CD14-positive monocyte (primary cell): ENCODE data around the gene SPATS2L. TPM values are rescaled to one million over a fixed set of nuclear protein-coding genes. Genes with fewer than 3 reads are reported as not detected.

Experiments
- DNase-seq, 3 donors: peaks; one replicate each; pipeline ENCODE4 v3.0.0-alpha.2; 2011 to 2022
- H2AFZ ChIP-seq: 2 replicates; pipeline ENCODE4 v1.6.0; 2012; ENCODE audit warnings: mild to moderate bottlenecking, low read depth, low read length, inconsistent platforms; ENCODE audit not compliant: insufficient read depth, poor library complexity, severe bottlenecking
- H3K27ac ChIP-seq, 2 donors: 1 replicate in 1 of 2; 2 replicates in 1 of 2; pipeline ENCODE4 v1.5.1; 2012 to 2013; ENCODE audit warnings: low read length in 2 of 2, control low read depth in 1 of 2, inconsistent platforms in 1 of 2, low read depth in 1 of 2, mild to moderate bottlenecking in 1 of 2
- H3K27me3 ChIP-seq, 2 donors: one replicate each; pipeline versions ENCODE4 v1.6.0 to v1.6.1; 2011 to 2013; ENCODE audit warnings: low read length in 2 of 2; ENCODE audit not compliant: control insufficient read depth in 2 of 2, insufficient read depth in 2 of 2
- H3K36me3 ChIP-seq, 2 donors: replicated peaks in 1 of 2; 1 replicate in 1 of 2; 2 replicates in 1 of 2; pipeline versions ENCODE4 v1.5.1 to v1.6.1; 2012 to 2013; ENCODE audit warnings: low read length in 2 of 2, control low read depth in 1 of 2, inconsistent platforms in 1 of 2, mild to moderate bottlenecking in 1 of 2; ENCODE audit not compliant: insufficient read depth in 2 of 2, control insufficient read depth in 1 of 2
- H3K4me1 ChIP-seq, 2 donors: 1 replicate in 1 of 2; 2 replicates in 1 of 2; pipeline versions ENCODE4 v1.5.1 to v1.6.1; 2012 to 2013; ENCODE audit warnings: low read length in 2 of 2, control low read depth in 1 of 2, inconsistent platforms in 1 of 2, mild to moderate bottlenecking in 1 of 2, moderate library complexity in 1 of 2; ENCODE audit not compliant: insufficient read depth in 2 of 2, control insufficient read depth in 1 of 2
- H3K4me2 ChIP-seq: replicated peaks from 2 replicates; pipeline ENCODE3; 2012; ENCODE audit warnings: low read length, moderate library complexity, mild to moderate bottlenecking; ENCODE audit not compliant: poor library complexity, severe bottlenecking; ENCODE audit errors: extremely low read depth
- H3K4me3 ChIP-seq, 3 experiments: fragments of 200-600 bp in 1 of 3; sonication (generic) in 1 of 3; replicated peaks in 1 of 3; 1 replicate in 2 of 3; 2 replicates in 1 of 3; pipeline ENCODE4 v1.5.1; 2011 to 2013; ENCODE audit warnings: low read length in 3 of 3, mild to moderate bottlenecking in 3 of 3, control low read depth in 2 of 3, low read depth in 2 of 3, inconsistent platforms in 1 of 3, moderate library complexity in 1 of 3
- H3K79me2 ChIP-seq: 2 replicates; pipeline ENCODE4 v1.6.0; 2012; ENCODE audit warnings: mild to moderate bottlenecking, control low read depth, inconsistent platforms, low read length, moderate library complexity; ENCODE audit not compliant: insufficient read depth
- H3K9ac ChIP-seq: 2 replicates; pipeline ENCODE4 v1.6.0; 2017; ENCODE audit warnings: low read length, mild to moderate bottlenecking; ENCODE audit not compliant: insufficient read depth, poor library complexity, severe bottlenecking
- H3K9me3 ChIP-seq, 2 donors: replicated peaks in 1 of 2; 1 replicate in 1 of 2; 2 replicates in 1 of 2; pipeline versions ENCODE4 v1.5.1 to v1.6.1; 2012 to 2013; ENCODE audit warnings: low read length in 2 of 2, control low read depth in 1 of 2; ENCODE audit not compliant: control insufficient read depth in 1 of 2, insufficient read depth in 1 of 2
- H4K20me1 ChIP-seq: 2 replicates; pipeline ENCODE4 v1.6.0; 2012; ENCODE audit warnings: mild to moderate bottlenecking, low read length, control low read depth, moderate library complexity; ENCODE audit not compliant: insufficient read depth
- H3K27ac Mint-ChIP-seq, 7 donors: one replicate each; pipeline ENCODE4 v1.8.0; 2020; ENCODE audit warnings: mild to moderate bottlenecking in 7 of 7, mixed read lengths in 7 of 7, moderate library complexity in 6 of 7, inconsistent platforms in 2 of 7
- H3K27me3 Mint-ChIP-seq, 3 donors: one replicate each; pipeline ENCODE4 v1.8.0; 2021 to 2022; ENCODE audit warnings: low read depth in 3 of 3, mild to moderate bottlenecking in 3 of 3, mixed read lengths in 3 of 3, moderate library complexity in 3 of 3, inconsistent platforms in 1 of 3
- H3K36me3 Mint-ChIP-seq, 2 donors: one replicate each; pipeline ENCODE4 v1.8.0; 2020; ENCODE audit warnings: mixed read lengths in 2 of 2, inconsistent platforms in 1 of 2, mild to moderate bottlenecking in 1 of 2
- H3K4me1 Mint-ChIP-seq: one replicate; pipeline ENCODE4 v1.8.0; 2020; ENCODE audit warnings: mild to moderate bottlenecking, mixed read lengths
- H3K4me3 Mint-ChIP-seq, 2 donors: one replicate each; pipeline ENCODE4 v1.8.0; 2020; ENCODE audit warnings: mild to moderate bottlenecking in 2 of 2, mixed read lengths in 2 of 2, moderate library complexity in 1 of 2
- H3K9me3 Mint-ChIP-seq, 7 donors: one replicate each; pipeline ENCODE4 v1.8.0; 2020 to 2022; ENCODE audit warnings: mixed read lengths in 7 of 7, mild to moderate bottlenecking in 6 of 7, moderate library complexity in 6 of 7, inconsistent platforms in 2 of 7
- WGBS: methylation state at CpG from one replicate; pipeline ENCODE4 v1.1.5; 2013; ENCODE audit warnings: missing lambda C conversion rate; ENCODE audit not compliant: insufficient coverage; 5-methylcytosine and 5-hydroxymethylcytosine counted together
- intact Hi-C, 2 donors: fragments of 100-400 bp; cut with micrococcal nuclease; formaldehyde crosslinking; loops; one replicate each; pipeline versions ENCODE4 v1.15.0 to v1.15.1; 2023
- polyA plus RNA-seq, 3 donors: library from polyadenylated mRNA; depleted of rRNA in 1 of 3; unstranded in 2 of 3; stranded (reverse) in 1 of 3; fragments of 300-500 nt in 2 of 3; fragments of >200 nt in 1 of 3; fragmentation: Illumina TruSeq in 2 of 3; gene quantifications; 1 replicate in 2 of 3; 2 replicates in 1 of 3; pipeline ENCODE4 v1.2.3, GENCODE V29; 2012 to 2021
- TF ChIP-seq, protein P1 (sequence below): fragments of 200-600 bp; IDR thresholded peaks from one replicate; pipeline ENCODE4 v1.8.0; 2022; ENCODE audit warnings: antibody characterized with exemption, mild to moderate bottlenecking

SPATS2L gene
- polyA plus RNA-seq, 3 donors: 2.7 to 5.2 (median 3.2) TPM

DNA sequence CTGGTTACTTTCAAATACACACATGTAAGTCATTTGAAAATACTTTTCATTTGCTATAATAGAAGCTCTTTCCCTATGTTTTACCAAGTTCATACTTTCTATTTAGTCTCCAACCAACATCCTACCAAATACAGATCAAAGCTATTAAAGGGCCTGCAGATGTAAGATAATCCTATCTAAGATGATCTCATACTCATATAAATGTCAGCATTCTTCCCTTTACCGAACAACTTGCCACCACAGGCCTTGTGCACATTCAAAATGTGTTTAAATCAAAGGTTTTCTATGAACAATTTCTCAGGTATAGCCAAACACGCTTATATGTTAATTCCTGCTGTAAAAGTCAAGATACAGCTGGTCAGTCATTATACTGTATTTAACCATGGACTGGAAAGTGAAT is 180.0 kb downstream of the SPATS2L start:
- Histone ChIP-seq H3K9ac (no peak overlapping the region), H3K4me3 (no peak overlapping the region), H3K36me3 (peaks cover 26 to 33% of the 10 kb centered on the region in 2 donors), H2AFZ (no peak overlapping the region), H3K27ac (no peak overlapping the region), H4K20me1 (no peaks in the 10 kb centered on the region), H3K9me3 (no peaks in the 10 kb centered on the region), H3K4me1 (no peaks in the 10 kb centered on the region), H3K27me3 (no peaks in the 10 kb centered on the region), H3K4me2 (no peak overlapping the region), H3K79me2 (no peaks in the 10 kb centered on the region)
- Mint-ChIP-seq H3K4me3 (no peak overlapping the region), H3K9me3 (no peaks in the 10 kb centered on the region), H3K27ac (no peak overlapping the region), H3K4me1 (no peaks in the 10 kb centered on the region), H3K36me3 (peaks cover 23 to 32% of the 10 kb centered on the region in 2 donors), H3K27me3 (no peaks in the 10 kb centered on the region)
- DNase-seq: no peak
- intact Hi-C loops: no loop called here
- 100% methylated on average over 1 of the region's 2 CpGs for WGBS
- TF ChIP-seq, protein P1, sequence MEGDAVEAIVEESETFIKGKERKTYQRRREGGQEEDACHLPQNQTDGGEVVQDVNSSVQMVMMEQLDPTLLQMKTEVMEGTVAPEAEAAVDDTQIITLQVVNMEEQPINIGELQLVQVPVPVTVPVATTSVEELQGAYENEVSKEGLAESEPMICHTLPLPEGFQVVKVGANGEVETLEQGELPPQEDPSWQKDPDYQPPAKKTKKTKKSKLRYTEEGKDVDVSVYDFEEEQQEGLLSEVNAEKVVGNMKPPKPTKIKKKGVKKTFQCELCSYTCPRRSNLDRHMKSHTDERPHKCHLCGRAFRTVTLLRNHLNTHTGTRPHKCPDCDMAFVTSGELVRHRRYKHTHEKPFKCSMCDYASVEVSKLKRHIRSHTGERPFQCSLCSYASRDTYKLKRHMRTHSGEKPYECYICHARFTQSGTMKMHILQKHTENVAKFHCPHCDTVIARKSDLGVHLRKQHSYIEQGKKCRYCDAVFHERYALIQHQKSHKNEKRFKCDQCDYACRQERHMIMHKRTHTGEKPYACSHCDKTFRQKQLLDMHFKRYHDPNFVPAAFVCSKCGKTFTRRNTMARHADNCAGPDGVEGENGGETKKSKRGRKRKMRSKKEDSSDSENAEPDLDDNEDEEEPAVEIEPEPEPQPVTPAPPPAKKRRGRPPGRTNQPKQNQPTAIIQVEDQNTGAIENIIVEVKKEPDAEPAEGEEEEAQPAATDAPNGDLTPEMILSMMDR: no peak

DNA sequence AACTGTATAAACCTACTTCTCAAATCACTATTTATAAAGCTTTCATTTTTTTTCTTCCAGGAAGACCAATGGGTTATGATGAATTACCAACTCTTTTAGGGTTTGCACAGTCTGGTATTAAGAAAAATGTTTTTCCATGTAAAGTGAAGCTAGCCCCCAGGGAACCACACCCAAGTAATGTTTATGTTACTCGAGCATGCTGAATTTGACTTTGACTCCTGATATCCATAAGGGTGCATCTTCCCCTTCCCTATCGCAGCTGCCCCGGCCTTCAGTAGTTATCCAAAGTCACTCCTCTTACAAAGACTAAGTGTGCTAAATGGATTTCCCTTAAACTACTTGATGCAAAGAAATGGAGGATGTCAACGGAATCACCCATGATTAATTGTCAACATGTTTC is 181.7 kb downstream of the SPATS2L start:
- H3K27ac ChIP-seq: no peak overlapping the region
- Mint-ChIP-seq H3K4me3 (no peak overlapping the region), H3K9me3 (no peaks in the 10 kb centered on the region), H3K27ac (no peak overlapping the region), H3K36me3 (peaks cover 39 to 48% of the 10 kb centered on the region in 2 donors), H3K27me3 (peaks cover 0 to 1% (median 0%) of the 10 kb centered on the region in 3 donors), H3K4me1 (no peaks in the 10 kb centered on the region)
- WGBS: 90% methylated on average over 2 of the region's 4 CpGs
- no peaks in the 10 kb centered on the region for H3K27me3 ChIP-seq
- no peaks in the 10 kb centered on the region for H4K20me1 ChIP-seq
- intact Hi-C loops: no loop called here
- no peaks in the 10 kb centered on the region for H3K4me1 ChIP-seq
- DNase-seq: no peak
- no peak overlapping the region for H3K9ac ChIP-seq
- no peak overlapping the region for H3K4me3 ChIP-seq
- no peak overlapping the region for H3K4me2 ChIP-seq
- H3K36me3 ChIP-seq: peaks cover 40 to 50% of the 10 kb centered on the region in 2 donors
- H2AFZ ChIP-seq: no peak overlapping the region
- H3K79me2 ChIP-seq: no peaks in the 10 kb centered on the region
- H3K9me3 ChIP-seq: no peaks in the 10 kb centered on the region
- TF ChIP-seq, protein P1: no peak
